HEK293 (cell line): ENCODE measurements around the gene ZNG1B.
A peak's percentile ranks its signal among the peaks of the same experiment; 100 is the strongest.

Experiments used
- CTCF ChIA-PET: fragments of 350-600 bp; formaldehyde crosslinking; extraction: SDS; loops from one replicate; lab custom pipeline; 2021; ENCODE audit warnings: antibody characterized with exemption; lab: Yijun Ruan, JAX
- POLR2A ChIA-PET: fragments of 300-600 bp; formaldehyde crosslinking; extraction: SDS; loops from one replicate; lab custom pipeline; 2020; ENCODE audit warnings: antibody characterized with exemption, inconsistent platforms; lab: Yijun Ruan, JAX
- H3K27ac ChIP-seq: fragments of 200-500 bp; sonication (Bioruptor generic); 2 replicates; pipeline ENCODE4 v1.5.1; 2014; ENCODE audit warnings: low read depth, low read length, control low read depth, inconsistent platforms; ENCODE audit errors: extremely low read depth
- H3K36me3 ChIP-seq, 2 experiments: fragments of 200-500 bp in 1 of 2; sonication (Bioruptor generic) in 1 of 2; 1 replicate in 1 of 2; 2 replicates in 1 of 2; pipeline ENCODE4 v1.5.1; 2014 to 2017; ENCODE audit warnings: inconsistent platforms in 2 of 2, low read length in 2 of 2; ENCODE audit not compliant: control insufficient read depth in 2 of 2, insufficient read depth in 1 of 2
- H3K4me1 ChIP-seq: fragments of 200-500 bp; sonication (Bioruptor generic); 2 replicates; pipeline ENCODE4 v1.5.1; 2014; ENCODE audit warnings: mild to moderate bottlenecking, low read length, inconsistent platforms; ENCODE audit not compliant: control insufficient read depth, insufficient read depth
- H3K4me3 ChIP-seq: 2 replicates; pipeline ENCODE4 v1.5.1; 2011; ENCODE audit warnings: low read depth, mild to moderate bottlenecking, control low read depth, low read length, moderate library complexity
- H3K9me3 ChIP-seq: fragments of 200-500 bp; sonication (Bioruptor generic); 2 replicates; pipeline ENCODE4 v1.5.1; 2014; ENCODE audit warnings: low read depth, low read length, inconsistent platforms; ENCODE audit not compliant: control insufficient read depth, insufficient read depth
- GLIS1 ChIP-seq: fragments of 450-650 bp; formaldehyde crosslinking; IDR thresholded peaks from 2 replicates; pipeline ENCODE4 v1.5.1; 2016; ENCODE audit warnings: missing biosample characterization, missing genetic modification characterization
- KLF7 ChIP-seq: fragments of 450-650 bp; formaldehyde crosslinking; IDR thresholded peaks from 2 replicates; pipeline ENCODE4 v1.5.1; 2016; ENCODE audit warnings: missing biosample characterization, missing genetic modification characterization, borderline replicate concordance
- KLF8 ChIP-seq: fragments of 450-650 bp; formaldehyde crosslinking; IDR thresholded peaks from 2 replicates; pipeline ENCODE4 v1.5.1; 2016; ENCODE audit warnings: missing biosample characterization, missing genetic modification characterization
- OSR2 ChIP-seq: fragments of 450-650 bp; formaldehyde crosslinking; IDR thresholded peaks from 2 replicates; pipeline ENCODE4 v1.5.1; 2016; ENCODE audit warnings: missing biosample characterization, missing genetic modification characterization
- SCRT1 ChIP-seq: fragments of 450-650 bp; formaldehyde crosslinking; IDR thresholded peaks from 2 replicates; pipeline ENCODE4 v1.5.1; 2016; ENCODE audit warnings: missing biosample characterization, missing genetic modification characterization, borderline replicate concordance
- ZFHX2 ChIP-seq: fragments of 450-650 bp; formaldehyde crosslinking; conservative IDR thresholded peaks from 2 replicates; pipeline ENCODE4 v1.5.1; 2016; ENCODE audit warnings: missing biosample characterization, missing genetic modification characterization
- ZFP3 ChIP-seq: fragments of 450-650 bp; formaldehyde crosslinking; IDR thresholded peaks from 2 replicates; pipeline ENCODE4 v1.5.1; 2016; ENCODE audit warnings: low read depth, missing biosample characterization, missing genetic modification characterization
- ZFP41 ChIP-seq: fragments of 450-650 bp; formaldehyde crosslinking; IDR thresholded peaks from 2 replicates; pipeline ENCODE4 v1.5.1; 2016; ENCODE audit warnings: missing biosample characterization, missing genetic modification characterization, borderline replicate concordance
- ZNF10 ChIP-seq: fragments of 450-650 bp; formaldehyde crosslinking; IDR thresholded peaks from 2 replicates; pipeline ENCODE4 v1.5.1; 2017; ENCODE audit warnings: missing biosample characterization, missing genetic modification characterization
- ZNF112 ChIP-seq: fragments of 450-650 bp; formaldehyde crosslinking; IDR thresholded peaks from 2 replicates; pipeline ENCODE4 v1.5.0; 2017; ENCODE audit warnings: missing biosample characterization, missing genetic modification characterization
- ZNF114 ChIP-seq: fragments of 450-650 bp; formaldehyde crosslinking; IDR thresholded peaks from 2 replicates; pipeline ENCODE4 v1.5.0; 2017; ENCODE audit warnings: missing biosample characterization, missing genetic modification characterization
- ZNF175 ChIP-seq: fragments of 450-650 bp; formaldehyde crosslinking; IDR thresholded peaks from 2 replicates; pipeline ENCODE4 v1.5.1; 2016; ENCODE audit warnings: missing biosample characterization, missing genetic modification characterization
- ZNF292 ChIP-seq: fragments of 450-650 bp; formaldehyde crosslinking; IDR thresholded peaks from 2 replicates; pipeline ENCODE4 v1.5.1; 2016; ENCODE audit warnings: low read depth, missing biosample characterization, missing genetic modification characterization, borderline replicate concordance
- ZNF302 ChIP-seq: fragments of 450-650 bp; formaldehyde crosslinking; IDR thresholded peaks from 2 replicates; pipeline ENCODE4 v1.5.1; 2016; ENCODE audit warnings: missing biosample characterization, missing genetic modification characterization, low read depth
- ZNF311 ChIP-seq: fragments of 450-650 bp; formaldehyde crosslinking; IDR thresholded peaks from 2 replicates; pipeline ENCODE4 v1.5.1; 2017; ENCODE audit warnings: missing biosample characterization, missing genetic modification characterization, borderline replicate concordance
- ZNF335 ChIP-seq: fragments of 450-650 bp; formaldehyde crosslinking; conservative IDR thresholded peaks from 2 replicates; pipeline ENCODE4 v1.5.1; 2016; ENCODE audit warnings: missing biosample characterization, missing genetic modification characterization
- ZNF561 ChIP-seq: fragments of 450-650 bp; IDR thresholded peaks from 2 replicates; pipeline ENCODE4 v1.5.1; 2018; ENCODE audit warnings: missing biosample characterization, missing genetic modification characterization, borderline replicate concordance
- ZNF571 ChIP-seq: fragments of 450-650 bp; formaldehyde crosslinking; IDR thresholded peaks from 2 replicates; pipeline ENCODE4 v1.5.0; 2017; ENCODE audit warnings: missing biosample characterization, missing genetic modification characterization
- ZNF596 ChIP-seq: fragments of 450-650 bp; IDR thresholded peaks from 2 replicates; pipeline ENCODE4 v1.5.0; 2018; ENCODE audit warnings: missing biosample characterization, mild to moderate bottlenecking, missing genetic modification characterization, moderate library complexity
- ZNF629 ChIP-seq: fragments of 450-650 bp; formaldehyde crosslinking; IDR thresholded peaks from 2 replicates; pipeline ENCODE4 v1.5.1; 2017; ENCODE audit warnings: missing biosample characterization, missing genetic modification characterization
- TF ChIP-seq, protein P1 (sequence below): fragments of 450-650 bp; formaldehyde crosslinking; IDR thresholded peaks from 2 replicates; pipeline ENCODE4 v1.5.1; 2017; ENCODE audit warnings: missing biosample characterization, missing genetic modification characterization
- TF ChIP-seq, protein P2 (sequence below): fragments of 450-650 bp; IDR thresholded peaks from 2 replicates; pipeline ENCODE4 v1.5.1; 2018; ENCODE audit warnings: missing biosample characterization, mild to moderate bottlenecking, missing genetic modification characterization
- TF ChIP-seq, protein P3 (sequence below): fragments of 450-650 bp; formaldehyde crosslinking; IDR thresholded peaks from 2 replicates; pipeline ENCODE4 v1.5.1; 2016; ENCODE audit warnings: missing biosample characterization, missing genetic modification characterization
- TF ChIP-seq, protein P4 (sequence below): fragments of 450-650 bp; formaldehyde crosslinking; IDR thresholded peaks from 2 replicates; pipeline ENCODE4 v1.5.1; 2016; ENCODE audit warnings: missing biosample characterization, missing genetic modification characterization
- TF ChIP-seq, protein P5 (sequence below): fragments of 450-650 bp; formaldehyde crosslinking; IDR thresholded peaks from 2 replicates; pipeline ENCODE4 v1.5.1; 2016; ENCODE audit warnings: missing biosample characterization, missing genetic modification characterization
- TF ChIP-seq, protein P6 (sequence below): fragments of 450-650 bp; formaldehyde crosslinking; IDR thresholded peaks from 2 replicates; pipeline ENCODE4 v1.5.1; 2016; ENCODE audit warnings: missing biosample characterization, missing genetic modification characterization
- TF ChIP-seq, protein P7 (sequence below): IDR thresholded peaks from 2 replicates; pipeline ENCODE4 v1.6.1; 2011; ENCODE audit warnings: mild to moderate bottlenecking, low read depth, low read length, borderline replicate concordance

ZNG1B gene

DNA sequence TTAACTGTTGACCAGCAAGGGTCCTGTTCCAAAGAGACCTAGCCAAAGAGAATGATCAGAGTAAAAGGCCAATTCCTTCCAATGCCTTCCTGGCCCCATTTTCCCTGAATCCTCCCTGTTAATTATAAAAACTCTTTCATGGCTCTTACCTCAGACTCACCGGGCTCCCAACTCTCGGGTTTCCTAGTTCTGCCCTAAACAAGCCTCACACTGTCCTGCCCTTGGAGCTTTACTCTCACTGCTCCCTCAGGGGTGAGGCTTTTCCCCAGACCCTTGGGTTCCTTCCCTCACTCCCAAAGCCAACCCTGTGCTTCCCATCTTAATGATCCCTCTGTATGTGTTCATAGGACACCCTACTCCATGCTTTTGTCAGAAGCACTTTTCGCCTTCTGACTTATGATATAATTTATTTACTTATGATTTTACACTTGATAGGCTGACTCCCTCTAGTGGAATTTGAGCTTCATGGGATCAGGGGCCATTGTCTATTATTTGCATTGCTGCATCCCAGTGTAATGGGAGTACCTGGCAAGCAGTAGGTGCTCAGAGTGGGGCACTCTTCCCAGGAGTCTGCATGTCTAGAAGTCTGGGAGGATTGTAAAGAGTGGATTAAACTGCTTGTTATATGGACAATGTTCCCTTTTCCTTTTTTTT lies 29.9 kb upstream of the ZNG1B start:
- Histone ChIP-seq H3K27ac (no peak overlapping the region), H3K9me3 (no peaks in the 10 kb centered on the region), H3K36me3 (no peaks in the 10 kb centered on the region), H3K4me1 (peaks cover 12% of the 10 kb centered on the region), H3K4me3 (no peak overlapping the region)
- POLR2A ChIA-PET, result no interaction called here
- CTCF ChIA-PET, result interaction anchor here (0.8 to 2.6 kb wide), 2 partner anchors 17 to 159 kb away, joined by 4 to 12 read pairs; no protein-coding TSS in a partner anchor
- TF ChIP-seq, protein P1, sequence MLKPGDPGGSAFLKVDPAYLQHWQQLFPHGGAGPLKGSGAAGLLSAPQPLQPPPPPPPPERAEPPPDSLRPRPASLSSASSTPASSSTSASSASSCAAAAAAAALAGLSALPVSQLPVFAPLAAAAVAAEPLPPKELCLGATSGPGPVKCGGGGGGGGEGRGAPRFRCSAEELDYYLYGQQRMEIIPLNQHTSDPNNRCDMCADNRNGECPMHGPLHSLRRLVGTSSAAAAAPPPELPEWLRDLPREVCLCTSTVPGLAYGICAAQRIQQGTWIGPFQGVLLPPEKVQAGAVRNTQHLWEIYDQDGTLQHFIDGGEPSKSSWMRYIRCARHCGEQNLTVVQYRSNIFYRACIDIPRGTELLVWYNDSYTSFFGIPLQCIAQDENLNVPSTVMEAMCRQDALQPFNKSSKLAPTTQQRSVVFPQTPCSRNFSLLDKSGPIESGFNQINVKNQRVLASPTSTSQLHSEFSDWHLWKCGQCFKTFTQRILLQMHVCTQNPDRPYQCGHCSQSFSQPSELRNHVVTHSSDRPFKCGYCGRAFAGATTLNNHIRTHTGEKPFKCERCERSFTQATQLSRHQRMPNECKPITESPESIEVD (tag by site-specific recombination), result peak; percentile 69
- TF ChIP-seq SCRT1 (tag by site-specific recombination) (no peak), ZFHX2 (tag by site-specific recombination) (no peak), KLF7 (tag by site-specific recombination) (no peak), ZNF302 (tag by site-specific recombination) (no peak), ZNF112 (no peak), ZNF571 (tag by site-specific recombination) (no peak), ZFP41 (tag by site-specific recombination) (no peak), ZNF311 (no peak), ZNF629 (peak; percentile 73), ZNF596 (no peak), ZNF114 (no peak), ZNF561 (tag by site-specific recombination) (peak; percentile 52; the same call in 1 of the 2 replicates), ZNF175 (tag by site-specific recombination) (no peak), OSR2 (tag by site-specific recombination) (peak; percentile 75), ZNF10 (no peak), GLIS1 (tag by site-specific recombination) (peak; percentile 78), KLF8 (peak; percentile 9; the same call in 1 of the 2 replicates), ZNF335 (tag by site-specific recombination) (peak; percentile 38; the same call in 1 of the 2 replicates), ZNF292 (no peak), ZFP3 (tag by site-specific recombination) (no peak)
- TF ChIP-seq, protein P2, sequence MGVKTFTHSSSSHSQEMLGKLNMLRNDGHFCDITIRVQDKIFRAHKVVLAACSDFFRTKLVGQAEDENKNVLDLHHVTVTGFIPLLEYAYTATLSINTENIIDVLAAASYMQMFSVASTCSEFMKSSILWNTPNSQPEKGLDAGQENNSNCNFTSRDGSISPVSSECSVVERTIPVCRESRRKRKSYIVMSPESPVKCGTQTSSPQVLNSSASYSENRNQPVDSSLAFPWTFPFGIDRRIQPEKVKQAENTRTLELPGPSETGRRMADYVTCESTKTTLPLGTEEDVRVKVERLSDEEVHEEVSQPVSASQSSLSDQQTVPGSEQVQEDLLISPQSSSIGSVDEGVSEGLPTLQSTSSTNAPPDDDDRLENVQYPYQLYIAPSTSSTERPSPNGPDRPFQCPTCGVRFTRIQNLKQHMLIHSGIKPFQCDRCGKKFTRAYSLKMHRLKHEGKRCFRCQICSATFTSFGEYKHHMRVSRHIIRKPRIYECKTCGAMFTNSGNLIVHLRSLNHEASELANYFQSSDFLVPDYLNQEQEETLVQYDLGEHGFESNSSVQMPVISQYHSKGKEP, result peak; percentile 77
- TF ChIP-seq, protein P3, sequence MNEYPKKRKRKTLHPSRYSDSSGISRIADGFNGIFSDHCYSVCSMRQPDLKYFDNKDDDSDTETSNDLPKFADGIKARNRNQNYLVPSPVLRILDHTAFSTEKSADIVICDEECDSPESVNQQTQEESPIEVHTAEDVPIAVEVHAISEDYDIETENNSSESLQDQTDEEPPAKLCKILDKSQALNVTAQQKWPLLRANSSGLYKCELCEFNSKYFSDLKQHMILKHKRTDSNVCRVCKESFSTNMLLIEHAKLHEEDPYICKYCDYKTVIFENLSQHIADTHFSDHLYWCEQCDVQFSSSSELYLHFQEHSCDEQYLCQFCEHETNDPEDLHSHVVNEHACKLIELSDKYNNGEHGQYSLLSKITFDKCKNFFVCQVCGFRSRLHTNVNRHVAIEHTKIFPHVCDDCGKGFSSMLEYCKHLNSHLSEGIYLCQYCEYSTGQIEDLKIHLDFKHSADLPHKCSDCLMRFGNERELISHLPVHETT (tag by site-specific recombination), result peak; percentile 44; the same call in 1 of the 2 replicates
- TF ChIP-seq, protein P4, sequence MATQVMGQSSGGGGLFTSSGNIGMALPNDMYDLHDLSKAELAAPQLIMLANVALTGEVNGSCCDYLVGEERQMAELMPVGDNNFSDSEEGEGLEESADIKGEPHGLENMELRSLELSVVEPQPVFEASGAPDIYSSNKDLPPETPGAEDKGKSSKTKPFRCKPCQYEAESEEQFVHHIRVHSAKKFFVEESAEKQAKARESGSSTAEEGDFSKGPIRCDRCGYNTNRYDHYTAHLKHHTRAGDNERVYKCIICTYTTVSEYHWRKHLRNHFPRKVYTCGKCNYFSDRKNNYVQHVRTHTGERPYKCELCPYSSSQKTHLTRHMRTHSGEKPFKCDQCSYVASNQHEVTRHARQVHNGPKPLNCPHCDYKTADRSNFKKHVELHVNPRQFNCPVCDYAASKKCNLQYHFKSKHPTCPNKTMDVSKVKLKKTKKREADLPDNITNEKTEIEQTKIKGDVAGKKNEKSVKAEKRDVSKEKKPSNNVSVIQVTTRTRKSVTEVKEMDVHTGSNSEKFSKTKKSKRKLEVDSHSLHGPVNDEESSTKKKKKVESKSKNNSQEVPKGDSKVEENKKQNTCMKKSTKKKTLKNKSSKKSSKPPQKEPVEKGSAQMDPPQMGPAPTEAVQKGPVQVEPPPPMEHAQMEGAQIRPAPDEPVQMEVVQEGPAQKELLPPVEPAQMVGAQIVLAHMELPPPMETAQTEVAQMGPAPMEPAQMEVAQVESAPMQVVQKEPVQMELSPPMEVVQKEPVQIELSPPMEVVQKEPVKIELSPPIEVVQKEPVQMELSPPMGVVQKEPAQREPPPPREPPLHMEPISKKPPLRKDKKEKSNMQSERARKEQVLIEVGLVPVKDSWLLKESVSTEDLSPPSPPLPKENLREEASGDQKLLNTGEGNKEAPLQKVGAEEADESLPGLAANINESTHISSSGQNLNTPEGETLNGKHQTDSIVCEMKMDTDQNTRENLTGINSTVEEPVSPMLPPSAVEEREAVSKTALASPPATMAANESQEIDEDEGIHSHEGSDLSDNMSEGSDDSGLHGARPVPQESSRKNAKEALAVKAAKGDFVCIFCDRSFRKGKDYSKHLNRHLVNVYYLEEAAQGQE (tag by site-specific recombination), result no peak
- TF ChIP-seq, protein P5, sequence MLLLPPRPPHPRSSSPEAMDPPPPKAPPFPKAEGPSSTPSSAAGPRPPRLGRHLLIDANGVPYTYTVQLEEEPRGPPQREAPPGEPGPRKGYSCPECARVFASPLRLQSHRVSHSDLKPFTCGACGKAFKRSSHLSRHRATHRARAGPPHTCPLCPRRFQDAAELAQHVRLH (tag by site-specific recombination), result no peak
- TF ChIP-seq, protein P6, sequence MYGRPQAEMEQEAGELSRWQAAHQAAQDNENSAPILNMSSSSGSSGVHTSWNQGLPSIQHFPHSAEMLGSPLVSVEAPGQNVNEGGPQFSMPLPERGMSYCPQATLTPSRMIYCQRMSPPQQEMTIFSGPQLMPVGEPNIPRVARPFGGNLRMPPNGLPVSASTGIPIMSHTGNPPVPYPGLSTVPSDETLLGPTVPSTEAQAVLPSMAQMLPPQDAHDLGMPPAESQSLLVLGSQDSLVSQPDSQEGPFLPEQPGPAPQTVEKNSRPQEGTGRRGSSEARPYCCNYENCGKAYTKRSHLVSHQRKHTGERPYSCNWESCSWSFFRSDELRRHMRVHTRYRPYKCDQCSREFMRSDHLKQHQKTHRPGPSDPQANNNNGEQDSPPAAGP, result peak; percentile 53; the same call in 1 of the 2 replicates
- TF ChIP-seq, protein P7, sequence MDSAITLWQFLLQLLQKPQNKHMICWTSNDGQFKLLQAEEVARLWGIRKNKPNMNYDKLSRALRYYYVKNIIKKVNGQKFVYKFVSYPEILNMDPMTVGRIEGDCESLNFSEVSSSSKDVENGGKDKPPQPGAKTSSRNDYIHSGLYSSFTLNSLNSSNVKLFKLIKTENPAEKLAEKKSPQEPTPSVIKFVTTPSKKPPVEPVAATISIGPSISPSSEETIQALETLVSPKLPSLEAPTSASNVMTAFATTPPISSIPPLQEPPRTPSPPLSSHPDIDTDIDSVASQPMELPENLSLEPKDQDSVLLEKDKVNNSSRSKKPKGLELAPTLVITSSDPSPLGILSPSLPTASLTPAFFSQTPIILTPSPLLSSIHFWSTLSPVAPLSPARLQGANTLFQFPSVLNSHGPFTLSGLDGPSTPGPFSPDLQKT, result no peak
